Epithelial cell of proximal tubule (primary cell): ENCODE results near the gene NCKAP5. TPM values are rescaled to one million over a fixed set of nuclear protein-coding genes. Genes with fewer than 3 reads are reported as not detected.

Experiments used
- DNase-seq: peaks from one replicate; pipeline ENCODE4 v3.0.0-alpha.2; 2011; ENCODE audit warnings: low read depth
- H3K4me3 ChIP-seq: 2 replicates; pipeline ENCODE4 v1.5.1; 2011; ENCODE audit warnings: low read depth, mild to moderate bottlenecking, low read length
- total RNA-seq: library from RNA; depleted of rRNA; stranded (reverse); fragments of >200 nt; gene quantifications from 2 replicates; pipeline ENCODE4 v1.2.3, GENCODE V29; 2015
- TF ChIP-seq, protein P1 (sequence below): conservative IDR thresholded peaks from 2 replicates; pipeline ENCODE4 v1.5.1; 2012; ENCODE audit warnings: low read depth, mild to moderate bottlenecking, low read length

The NCKAP5 gene
- total RNA-seq, 1 donor from 2014 or later, result 0.69 TPM

GRCh38 chr2:133414486-133415209 is 153.6 kb downstream of the NCKAP5 start:
- no peak for DNase-seq
- TF ChIP-seq, protein P1, sequence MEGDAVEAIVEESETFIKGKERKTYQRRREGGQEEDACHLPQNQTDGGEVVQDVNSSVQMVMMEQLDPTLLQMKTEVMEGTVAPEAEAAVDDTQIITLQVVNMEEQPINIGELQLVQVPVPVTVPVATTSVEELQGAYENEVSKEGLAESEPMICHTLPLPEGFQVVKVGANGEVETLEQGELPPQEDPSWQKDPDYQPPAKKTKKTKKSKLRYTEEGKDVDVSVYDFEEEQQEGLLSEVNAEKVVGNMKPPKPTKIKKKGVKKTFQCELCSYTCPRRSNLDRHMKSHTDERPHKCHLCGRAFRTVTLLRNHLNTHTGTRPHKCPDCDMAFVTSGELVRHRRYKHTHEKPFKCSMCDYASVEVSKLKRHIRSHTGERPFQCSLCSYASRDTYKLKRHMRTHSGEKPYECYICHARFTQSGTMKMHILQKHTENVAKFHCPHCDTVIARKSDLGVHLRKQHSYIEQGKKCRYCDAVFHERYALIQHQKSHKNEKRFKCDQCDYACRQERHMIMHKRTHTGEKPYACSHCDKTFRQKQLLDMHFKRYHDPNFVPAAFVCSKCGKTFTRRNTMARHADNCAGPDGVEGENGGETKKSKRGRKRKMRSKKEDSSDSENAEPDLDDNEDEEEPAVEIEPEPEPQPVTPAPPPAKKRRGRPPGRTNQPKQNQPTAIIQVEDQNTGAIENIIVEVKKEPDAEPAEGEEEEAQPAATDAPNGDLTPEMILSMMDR, result no peak

GRCh38 chr2:133413863-133414262 is 154.4 kb downstream of the NCKAP5 start:
- TF ChIP-seq, protein P1, result no peak
- H3K4me3 ChIP-seq, result no peak overlapping the region
- DNase-seq, result no peak

More at GRCh38 chr2:133414486-133415209, 153.6 kb downstream of the NCKAP5 start:
- H3K4me3 ChIP-seq, result no peak overlapping the region

- H3K4me3 ChIP-seq, result no peak overlapping the region
- DNase-seq, result no peak
- TF ChIP-seq, protein P1, result no peak
Measured at GRCh38 chr2:133412694-133413093, 155.6 kb downstream of the NCKAP5 start.

GRCh38 chr2:133411857-133412256 is 156.4 kb downstream of the NCKAP5 start:
- TF ChIP-seq, protein P1, result no peak
- DNase-seq, result no peak
- H3K4me3 ChIP-seq, result no peak overlapping the region

- H3K4me3 ChIP-seq, result no peak overlapping the region
- TF ChIP-seq, protein P1, result no peak
- no peak for DNase-seq
Measured at GRCh38 chr2:133411101-133411500, 157.2 kb downstream of the NCKAP5 start.

DNA sequence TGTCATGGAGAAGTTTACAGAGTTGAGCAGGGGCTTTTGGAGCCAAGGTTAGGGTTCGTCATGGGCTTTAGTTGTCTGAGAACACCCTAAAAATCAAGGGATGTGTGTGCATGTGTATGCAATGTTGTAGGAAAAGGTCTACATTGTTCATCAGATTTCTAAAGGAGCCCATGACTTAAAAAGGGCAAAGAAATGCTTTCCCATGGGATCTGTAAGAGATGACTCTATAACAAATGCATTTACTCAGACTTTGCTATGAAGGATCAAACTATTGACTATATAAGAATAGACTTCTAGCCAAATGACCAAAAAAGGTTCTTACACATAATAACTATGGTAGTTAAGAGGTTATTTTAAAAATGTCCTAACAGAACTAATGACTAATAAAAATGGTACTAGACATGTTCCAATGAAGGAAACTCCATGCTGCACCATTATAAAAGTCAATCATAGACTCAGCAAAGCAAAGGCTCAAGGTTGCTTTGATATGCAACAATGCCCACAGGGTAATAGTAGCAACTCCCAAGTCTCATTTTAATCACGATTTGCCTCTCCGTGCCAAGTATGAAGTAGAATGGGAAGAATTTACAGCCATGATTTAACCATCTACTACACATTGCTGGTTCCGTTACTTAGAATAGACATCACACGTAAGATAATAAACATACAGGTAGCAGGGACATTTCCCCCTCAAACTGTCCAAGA is 158.5 kb downstream of the NCKAP5 start:
- DNase-seq, result no peak
- TF ChIP-seq, protein P1, result no peak
- H3K4me3 ChIP-seq, result no peak overlapping the region
